NCI-H2171 (cell line): ENCODE results near the gene CTU2.
"Not testable (repeated sequence)": the region's sequence is repeated elsewhere in the genome, so short reads cannot be mapped to it uniquely, and the experiment has no call there.

Source experiments
- DNase-seq: peaks from one replicate; lab custom pipeline; 2025; lab: John Stamatoyannopoulos, UW

CTU2 gene

GRCh38 chr16:88706229-88706964 lies at the start of gene CTU2, which contains the start of gene RNF166:
TSS of gene CTU2 (plus strand) at chr16:88706503. CDS start at chr16:88706531, 28 bp downstream.
TSS of gene RNF166 (minus strand) at chr16:88706408. CDS start at chr16:88706325, 83 bp downstream.
- DNase-seq: peak; percentile 83

- DNase-seq: no peak
Observed at GRCh38 chr16:88657371-88657770, 48.9 kb upstream of the CTU2 start.

DNA sequence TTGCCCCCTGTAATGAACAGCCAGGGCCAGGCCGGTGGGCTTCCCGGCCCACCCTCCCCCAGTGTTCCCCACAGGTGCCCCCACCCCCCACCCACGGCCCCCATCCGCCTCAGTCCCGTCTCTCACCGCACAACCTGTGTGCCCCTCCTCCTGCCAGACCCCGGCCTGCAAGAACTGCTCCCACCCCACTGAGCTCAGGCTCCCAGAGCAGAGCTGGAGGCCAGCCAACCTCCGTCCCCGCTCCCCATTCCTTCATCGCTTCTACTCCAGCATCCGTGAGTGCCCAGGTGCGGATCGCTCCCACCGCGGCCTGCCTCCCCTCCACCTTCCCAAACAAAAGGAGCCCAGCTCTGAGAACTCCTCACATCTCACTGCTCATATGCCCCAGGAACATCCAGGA lies 47.6 kb upstream of the CTU2 start:
- no peak for DNase-seq

GRCh38 chr16:88659160-88659559 lies 47.1 kb upstream of the CTU2 start:
- DNase-seq: no peak

DNA sequence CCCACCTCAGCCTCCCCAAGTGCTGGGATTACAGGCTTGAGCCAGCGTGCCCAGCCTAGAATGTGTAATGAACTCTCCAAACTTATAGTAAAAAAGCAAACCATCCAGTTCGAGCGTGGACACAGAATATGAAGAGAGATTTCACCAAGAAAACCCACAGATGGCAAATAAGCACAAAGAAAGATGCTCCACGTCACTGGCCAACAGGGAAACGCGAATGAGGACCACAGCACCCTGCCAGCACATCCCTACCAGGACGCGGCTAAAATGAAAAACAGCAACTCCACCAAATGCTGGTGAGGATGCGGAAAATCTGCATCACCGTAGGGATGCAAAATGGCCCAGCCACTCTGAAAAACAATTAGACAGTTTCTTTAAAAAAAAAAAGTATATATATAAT lies 44.8 kb upstream of the CTU2 start:
- no peak for DNase-seq

DNA sequence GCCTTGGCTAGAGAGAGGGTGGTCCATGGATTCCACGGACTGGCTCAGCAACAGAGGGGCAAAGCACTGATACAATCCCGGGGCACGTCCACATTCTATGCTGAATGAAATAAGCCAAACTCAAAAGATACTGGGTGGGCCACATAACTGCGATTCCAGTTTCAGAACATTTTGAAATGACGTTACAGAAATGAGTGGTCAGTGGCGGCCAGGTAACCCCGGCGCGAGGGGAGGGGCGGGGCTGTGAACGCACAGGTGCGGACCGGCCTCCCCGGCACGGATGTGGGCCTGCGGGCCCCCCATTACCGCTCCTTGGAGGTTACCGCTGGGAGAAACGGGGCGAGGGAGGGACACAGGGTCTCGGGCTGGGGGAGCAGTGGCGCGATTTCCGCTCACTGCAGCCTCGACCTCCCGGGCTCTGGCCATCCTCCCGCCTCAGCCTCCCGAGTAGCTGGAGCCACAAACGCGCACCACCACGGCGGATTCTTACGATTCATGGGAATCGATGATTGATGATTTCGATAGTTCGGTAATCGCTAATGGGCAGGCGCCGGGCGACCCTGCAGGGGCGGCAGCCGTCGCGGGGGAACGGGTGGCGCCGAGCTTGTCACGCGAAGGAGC lies 44.0 kb upstream of the CTU2 start:
- no peak for DNase-seq

GRCh38 chr16:88662843-88663606 lies 43.3 kb upstream of the CTU2 start, which contains the start of gene MVD:
TSS of gene MVD (minus strand) at chr16:88663091. CDS start at chr16:88663080, 11 bp downstream.
- peak; percentile 96 for DNase-seq

- no peak for DNase-seq
Observed at GRCh38 chr16:88665148-88665547, 41.2 kb upstream of the CTU2 start.

DNA sequence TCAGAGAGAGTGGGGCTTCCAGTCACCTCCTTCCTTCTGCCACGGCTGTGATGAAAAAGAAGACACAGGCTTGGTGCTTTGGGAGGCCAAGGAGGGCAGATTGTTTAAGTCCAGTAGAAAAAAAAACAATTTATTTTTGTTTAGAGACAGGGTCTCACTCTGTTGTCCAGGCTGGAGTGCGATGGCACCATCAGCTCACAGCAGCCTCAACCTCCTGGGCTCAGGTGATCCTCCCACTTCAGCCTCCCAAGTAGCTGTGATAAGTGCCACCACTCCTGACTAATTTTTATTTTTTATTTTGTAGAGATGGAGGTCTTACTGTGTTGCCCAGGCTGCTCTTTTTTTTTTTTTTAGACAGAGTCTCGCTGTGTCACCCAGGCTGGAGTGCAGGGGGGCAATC lies 40.7 kb upstream of the CTU2 start:
- DNase-seq: no peak

- DNase-seq: no peak
Observed at GRCh38 chr16:88667461-88667860, 38.8 kb upstream of the CTU2 start.

DNA sequence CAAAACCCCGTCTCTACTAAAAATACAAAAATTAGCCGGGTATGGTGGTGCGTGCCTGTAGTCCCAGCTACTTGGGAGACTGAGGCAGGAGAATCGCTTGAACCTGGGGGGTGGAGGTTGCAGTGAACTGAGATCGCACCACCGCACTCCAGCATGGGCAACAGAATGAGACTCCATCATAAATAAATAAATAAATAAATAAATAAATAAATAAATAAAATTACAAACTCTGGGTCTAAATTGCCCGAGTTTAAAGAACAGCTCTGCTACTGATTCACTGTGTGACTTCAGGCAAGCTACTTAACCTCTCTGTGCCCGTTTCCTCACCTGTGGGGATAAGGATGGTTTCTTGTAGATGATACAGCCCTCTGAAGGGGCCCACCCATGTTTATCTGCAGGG lies 36.8 kb upstream of the CTU2 start:
- DNase-seq: not testable (repeated sequence)

DNA sequence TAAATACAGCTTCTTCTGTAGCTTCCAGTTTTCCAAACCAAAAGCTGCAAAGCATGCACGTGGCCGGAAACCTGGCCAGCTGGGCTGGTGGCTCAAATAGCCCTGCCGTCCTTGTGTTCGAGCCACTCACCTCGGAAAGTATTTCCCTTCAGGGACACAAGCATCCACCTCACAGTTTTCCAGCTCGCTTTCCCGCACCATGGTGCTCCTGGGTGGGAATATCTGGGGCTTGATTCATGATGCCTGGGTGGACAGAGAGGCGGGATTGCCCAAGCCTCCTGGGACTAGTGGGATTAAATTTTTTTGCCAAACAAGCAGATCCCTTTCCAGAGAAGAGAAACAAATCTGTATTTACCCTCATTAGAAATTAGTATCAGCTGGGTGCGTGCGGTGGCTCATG lies 36.3 kb upstream of the CTU2 start:
- DNase-seq: no peak

GRCh38 chr16:88671806-88672205 lies 34.5 kb upstream of the CTU2 start:
- no peak for DNase-seq

DNA sequence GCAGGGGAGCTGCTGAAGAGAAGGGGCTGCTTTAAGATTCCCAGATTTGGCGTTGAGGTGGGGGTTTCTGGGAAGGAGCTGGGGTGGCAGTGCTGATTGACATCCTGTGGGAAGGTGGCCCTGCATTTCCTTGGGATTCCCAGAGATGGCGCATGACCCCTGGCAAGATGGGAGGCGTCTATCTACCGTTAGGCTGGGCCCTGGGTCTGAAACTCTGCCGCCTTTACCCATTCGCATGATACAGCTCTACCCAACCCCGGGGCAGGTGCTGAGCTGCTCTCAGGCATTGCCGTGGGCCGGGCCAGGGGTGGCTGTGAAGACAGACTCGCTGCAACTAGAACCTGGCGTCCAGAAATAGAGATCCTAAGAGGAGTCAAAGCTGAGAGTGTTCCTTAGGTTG lies 33.5 kb upstream of the CTU2 start:
- no peak for DNase-seq

DNA sequence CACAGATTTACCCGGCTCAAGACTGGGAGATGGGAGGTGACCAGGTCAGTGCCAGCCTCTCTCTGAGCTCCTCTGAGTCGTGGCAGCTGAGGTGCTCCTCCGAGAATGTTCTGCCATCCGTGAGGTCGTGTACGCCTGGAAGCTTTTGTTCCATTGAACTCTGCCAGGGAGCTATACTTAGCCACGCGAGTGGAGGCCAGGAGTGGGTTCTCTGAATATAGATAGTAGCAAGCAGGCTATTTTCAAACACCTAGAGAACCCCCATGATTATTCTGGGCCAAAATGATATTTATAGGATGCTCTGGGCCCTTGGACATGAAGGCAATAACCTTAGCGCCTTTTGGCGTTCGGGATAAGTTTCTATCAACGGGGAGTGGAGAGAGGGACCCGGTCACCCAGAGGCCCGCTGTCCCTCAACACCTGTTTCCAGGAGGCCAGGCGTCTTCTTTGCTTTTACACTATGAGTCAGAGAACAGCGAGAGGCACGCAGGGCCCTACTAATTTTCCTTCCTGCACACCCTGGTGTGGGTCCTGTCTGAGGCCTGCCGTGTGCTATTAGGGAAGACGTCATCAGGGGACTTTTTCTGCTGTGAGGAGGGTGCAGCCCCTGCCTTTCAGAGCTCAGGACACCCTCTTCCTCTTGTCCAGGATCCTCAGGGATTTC lies 32.5 kb upstream of the CTU2 start:
- no peak for DNase-seq

- DNase-seq: no peak
Observed at GRCh38 chr16:88676502-88677242, 29.6 kb upstream of the CTU2 start.

DNA sequence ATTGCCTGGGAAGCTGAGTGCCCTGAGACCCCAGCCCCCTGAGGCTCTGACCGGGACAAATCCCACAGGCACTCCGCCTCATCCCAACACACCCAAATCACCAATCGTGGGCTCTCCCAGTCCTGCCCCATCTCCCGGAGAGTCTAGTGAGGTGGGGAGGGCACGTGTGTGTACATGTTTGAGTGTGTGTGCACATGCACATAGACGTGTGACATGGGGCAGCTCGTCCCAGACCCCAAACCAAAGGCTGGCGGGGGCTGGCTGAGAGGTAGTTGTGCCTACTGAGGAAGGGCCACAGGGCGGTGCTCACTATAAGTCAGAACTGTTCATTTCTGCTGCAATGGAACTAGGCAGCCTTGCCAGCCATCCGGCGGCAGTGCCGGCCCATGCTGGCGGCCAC lies 28.6 kb upstream of the CTU2 start:
- DNase-seq: no peak

GRCh38 chr16:88678224-88678979 lies 27.9 kb upstream of the CTU2 start:
- no peak for DNase-seq

DNA sequence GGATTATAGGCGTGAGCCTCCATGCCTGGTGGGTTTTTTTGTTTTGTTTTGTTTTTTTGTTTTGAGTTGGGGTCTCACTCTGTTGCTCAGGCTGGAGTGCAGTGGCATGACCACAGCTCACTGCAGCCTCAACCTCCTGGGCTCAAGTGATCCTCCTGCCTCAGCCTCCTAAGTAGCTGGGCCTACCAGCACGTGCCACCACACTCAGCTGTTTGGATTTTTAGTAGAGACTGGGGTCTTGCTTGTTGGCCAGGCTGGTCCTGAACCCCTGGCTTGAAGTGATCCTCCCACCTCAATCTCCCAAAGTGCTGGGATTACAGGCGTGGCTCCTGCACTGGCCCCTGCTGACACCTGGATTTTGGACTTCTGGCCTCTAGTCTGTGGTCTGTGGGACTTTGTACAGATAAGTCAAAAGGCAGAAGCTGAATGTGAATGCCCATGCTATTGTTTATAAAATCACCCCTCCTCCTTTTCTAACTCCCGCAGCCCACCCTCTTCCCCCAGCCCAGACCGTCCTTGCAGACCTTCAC lies 25.7 kb upstream of the CTU2 start:
- DNase-seq: no peak

- no peak for DNase-seq
Observed at GRCh38 chr16:88681084-88681680, 25.1 kb upstream of the CTU2 start.
